ENCODE measurements around the gene PGPEP1.
"Not testable (repeated sequence)": the region's sequence is repeated elsewhere in the genome, so short reads cannot be mapped to it uniquely, and the experiment has no call there.

Gene PGPEP1

GRCh38 chr19:18332917-18333530 lies 7.4 kb upstream of the PGPEP1 start:
- no peak for DNase-seq (ENCODE audit: low read depth in 2 of 2)

- no peak for DNase-seq (ENCODE audit: low read depth in 2 of 2)
Observed at GRCh38 chr19:18333680-18334079, 6.7 kb upstream of the PGPEP1 start.

- DNase-seq (ENCODE audit: low read depth in 2 of 2): no peak
Observed at GRCh38 chr19:18336121-18336520, 4.3 kb upstream of the PGPEP1 start.

GRCh38 chr19:18338541-18338940 lies 1.9 kb upstream of the PGPEP1 start:
- DNase-seq (ENCODE audit: low read depth in 2 of 2): no peak

- no peak for DNase-seq (ENCODE audit: low read depth in 2 of 2)
Observed at GRCh38 chr19:18339723-18340122, 675 bp upstream of the PGPEP1 start.

GRCh38 chr19:18340990-18341868 lies 831 bp downstream of the PGPEP1 start:
- no peak for DNase-seq (ENCODE audit: low read depth in 2 of 2)

GRCh38 chr19:18342090-18342632 lies 1.8 kb downstream of the PGPEP1 start:
- no peak for DNase-seq (ENCODE audit: low read depth in 2 of 2)

GRCh38 chr19:18344582-18344950 lies 4.2 kb downstream of the PGPEP1 start:
- DNase-seq (ENCODE audit: low read depth in 2 of 2): no peak

- DNase-seq (ENCODE audit: low read depth in 2 of 2): no peak
Observed at GRCh38 chr19:18345296-18345695, 4.9 kb downstream of the PGPEP1 start.

GRCh38 chr19:18346091-18346490 lies 5.7 kb downstream of the PGPEP1 start:
- DNase-seq (ENCODE audit: low read depth in 2 of 2): no peak

GRCh38 chr19:18348171-18348570 lies 7.8 kb downstream of the PGPEP1 start:
- DNase-seq (ENCODE audit: low read depth in 2 of 2): no peak

- not testable (repeated sequence) for DNase-seq (ENCODE audit: low read depth in 2 of 2)
Observed at GRCh38 chr19:18348818-18349339, 8.5 kb downstream of the PGPEP1 start.

GRCh38 chr19:18349524-18350128 lies 9.2 kb downstream of the PGPEP1 start:
- no peak for DNase-seq (ENCODE audit: low read depth in 2 of 2)

GRCh38 chr19:18350490-18350889 lies 10.1 kb downstream of the PGPEP1 start:
- no peak for DNase-seq (ENCODE audit: low read depth in 2 of 2)

- DNase-seq (ENCODE audit: low read depth in 2 of 2): no peak
Observed at GRCh38 chr19:18351544-18351943, 11.1 kb downstream of the PGPEP1 start.

GRCh38 chr19:18353378-18354005 lies 13.1 kb downstream of the PGPEP1 start:
- DNase-seq (ENCODE audit: low read depth in 2 of 2): no peak

GRCh38 chr19:18354743-18355142 lies 14.3 kb downstream of the PGPEP1 start:
- DNase-seq (ENCODE audit: low read depth in 2 of 2): not testable (repeated sequence)

GRCh38 chr19:18357041-18357440 lies 16.6 kb downstream of the PGPEP1 start:
- DNase-seq (ENCODE audit: low read depth in 2 of 2): no peak

- DNase-seq (ENCODE audit: low read depth in 2 of 2): no peak
Observed at GRCh38 chr19:18361646-18362045, 21.2 kb downstream of the PGPEP1 start.

- no peak for DNase-seq (ENCODE audit: low read depth in 2 of 2)
Observed at GRCh38 chr19:18362934-18363542, 22.6 kb downstream of the PGPEP1 start.

- no peak for DNase-seq (ENCODE audit: low read depth in 2 of 2)
Observed at GRCh38 chr19:18363787-18364186, 23.4 kb downstream of the PGPEP1 start.

Measured in fibroblast of skin of left biceps (primary cell).